ENCODE results near the gene DUSP2. TPM values are rescaled to one million over a fixed set of nuclear protein-coding genes. Genes with fewer than 3 reads are reported as not detected.

DUSP2 gene
- total and polyA plus RNA-seq, 9 of the 15 experiments (the other 6 are each of a cell fraction or from before 2014, with no cell fraction given), result 0.04 to 0.18 TPM; not detected in 7

DNA sequence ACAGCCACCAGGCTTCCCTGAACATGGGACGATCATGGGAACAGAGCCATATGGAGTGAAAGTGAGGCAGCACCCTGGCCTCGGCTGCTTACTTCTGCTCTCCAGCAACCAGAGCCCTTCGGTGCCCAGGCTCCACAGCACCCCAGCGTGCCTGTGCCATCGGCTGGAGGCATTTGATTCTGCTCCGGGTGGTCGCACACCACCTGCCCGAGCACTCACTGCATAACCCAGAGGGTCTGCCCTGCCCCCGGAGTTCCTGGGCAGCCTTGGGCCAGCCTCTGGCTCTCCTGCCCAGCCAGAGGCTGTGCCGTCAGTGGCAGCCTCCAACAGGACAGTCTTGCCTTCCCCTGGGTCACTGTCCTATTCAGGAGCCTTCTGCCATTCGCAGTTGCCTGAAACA is 10.8 kb downstream of the DUSP2 start (continued):
- TF ChIP-seq, protein P1, sequence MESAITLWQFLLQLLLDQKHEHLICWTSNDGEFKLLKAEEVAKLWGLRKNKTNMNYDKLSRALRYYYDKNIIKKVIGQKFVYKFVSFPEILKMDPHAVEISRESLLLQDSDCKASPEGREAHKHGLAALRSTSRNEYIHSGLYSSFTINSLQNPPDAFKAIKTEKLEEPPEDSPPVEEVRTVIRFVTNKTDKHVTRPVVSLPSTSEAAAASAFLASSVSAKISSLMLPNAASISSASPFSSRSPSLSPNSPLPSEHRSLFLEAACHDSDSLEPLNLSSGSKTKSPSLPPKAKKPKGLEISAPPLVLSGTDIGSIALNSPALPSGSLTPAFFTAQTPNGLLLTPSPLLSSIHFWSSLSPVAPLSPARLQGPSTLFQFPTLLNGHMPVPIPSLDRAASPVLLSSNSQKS (CRISPR knock-in tag; IDR thresholded peaks at IDR 0.05), result no peak
- TF ChIP-seq SUPT5H (IDR thresholded peaks at IDR 0.05), result no peak

DNA sequence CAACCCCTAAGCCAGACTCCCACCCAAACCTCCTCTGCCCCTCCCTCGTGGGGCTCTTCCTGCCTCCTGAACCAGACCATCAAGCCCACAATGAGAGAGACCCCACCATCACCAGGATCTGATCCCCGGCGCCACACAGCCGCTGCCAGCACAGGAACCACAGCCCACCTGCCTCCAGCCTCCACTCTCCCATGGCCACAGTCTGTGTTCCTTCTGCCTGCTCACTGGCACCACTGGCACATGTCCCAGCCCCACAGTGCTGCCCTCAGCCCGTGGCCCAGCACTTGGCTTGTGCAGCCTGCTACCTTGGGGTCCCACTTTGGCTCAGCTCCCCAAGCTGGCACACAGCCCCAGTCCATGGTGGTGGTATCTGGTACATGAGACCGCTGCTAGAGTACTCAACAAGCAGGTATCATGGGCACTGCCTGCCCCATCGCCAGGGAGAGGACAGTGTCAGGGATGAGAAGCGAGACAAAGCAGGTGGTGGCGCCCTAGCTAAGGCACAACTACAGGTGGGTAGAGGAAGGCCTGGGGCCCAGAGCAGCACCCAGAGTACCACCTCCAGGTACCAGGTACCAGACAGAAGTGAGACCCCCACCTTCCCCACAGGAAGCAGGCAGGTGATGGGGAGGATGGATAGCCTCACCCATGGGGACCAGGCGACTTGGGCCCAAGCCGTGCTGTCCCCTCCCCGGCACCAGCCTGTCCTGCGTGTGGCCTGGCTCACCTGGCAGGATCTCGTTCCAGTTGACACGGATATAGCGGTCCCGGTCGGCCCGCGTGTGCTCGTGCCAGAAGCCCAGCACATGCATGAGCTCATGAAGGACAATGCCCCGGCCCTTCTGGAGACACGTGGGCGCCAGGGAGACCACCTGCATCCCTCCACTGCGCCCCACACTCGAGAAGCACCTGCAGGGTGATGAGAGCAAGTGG is 13.2 kb downstream of the DUSP2 start:
- Histone ChIP-seq H3K27me3 (ENCODE audit: control insufficient read depth in 2 of 2, insufficient read depth in 2 of 2, low read length in 2 of 2) (peaks cover 56 to 77% of the 10 kb centered on the region in 2 experiments), H3K4me2 (ENCODE audit: insufficient read depth, low read length) (no peak overlapping the region), H3K9ac (ENCODE audit: insufficient read depth in 1 of 2, low read depth in 2 of 2, low read length in 2 of 2) (peak overlapping the region in 1 of 2 experiments; percentile 53; a peak in 1 of 4 replicates), H3K9me1 (ENCODE audit: control insufficient read depth, insufficient read depth, low read length) (no peaks in the 10 kb centered on the region), H4K20me1 (replicated peaks; ENCODE audit: control insufficient read depth, insufficient read depth, low read length) (peaks cover 14% of the 10 kb centered on the region; the same call in 1 of the 2 replicates), H2AFZ (ENCODE audit: low read depth, low read length) (no peak overlapping the region), H3K4me3 (no peak overlapping the region), H3K79me2 (ENCODE audit: control insufficient read depth, insufficient read depth, low read length) (no peaks in the 10 kb centered on the region), H3K36me3 (ENCODE audit: control insufficient read depth, insufficient read depth, low read length) (no peaks in the 10 kb centered on the region), H3K9me3 (replicated peaks; ENCODE audit: control insufficient read depth, insufficient read depth, low read depth, low read length) (no peaks in the 10 kb centered on the region), H3K27ac (ENCODE audit: extremely low read depth, low read depth, low read length) (no peak overlapping the region), H3K4me1 (replicated peaks in 1 of 2; ENCODE audit: control insufficient read depth in 2 of 2, insufficient read depth in 2 of 2, low read length in 2 of 2) (peaks cover 0 to 11% of the 10 kb centered on the region in 2 experiments; a peak in 2 of 5 replicates)
- FAIRE-seq (no peak), ATAC-seq (no peak), DNase-seq (ENCODE audit: extremely low read depth in 1 of 4, low spot score in 3 of 4) (no peak)
- under 1% methylated on average over 23 of the region's 26 CpGs for WGBS (ENCODE audit: insufficient coverage, low coverage, missing lambda C conversion rate)
- intact Hi-C loops (cut with micrococcal nuclease) (no loop called here), in situ Hi-C loops (cut with MboI) (loop anchor here (5.0 kb wide), 1 partner anchor 370 kb away; no protein-coding TSS in a partner anchor)
- POLR2A ChIA-PET, result no interaction called here
- CTCF ChIA-PET (ENCODE audit: low intra/inter-chr PET ratio), result no interaction called here
- BruUV-seq (replicated peaks), result no TSS peak
- no peak for TF ChIP-seq ETV1 (tag; conservative IDR thresholded peaks at IDR 0.05; ENCODE audit: low read depth)

Measured in K562 (cell line).